IgD-negative memory B cell (primary cell): ENCODE data around the gene ELAVL3. TPM values are rescaled to one million over a fixed set of nuclear protein-coding genes. Genes with fewer than 3 reads are reported as not detected.
"Not testable (repeated sequence)": the region's sequence is repeated elsewhere in the genome, so short reads cannot be mapped to it uniquely, and the experiment has no call there.

Source experiments
- H3K27ac Mint-ChIP-seq, 3 donors: one replicate each; pipeline ENCODE4 v1.8.0; 2020 to 2022; ENCODE audit warnings: mild to moderate bottlenecking in 3 of 3, mixed read lengths in 3 of 3, moderate library complexity in 1 of 3
- H3K27me3 Mint-ChIP-seq: one replicate; pipeline ENCODE4 v1.8.0; 2021; ENCODE audit warnings: mixed read lengths
- H3K36me3 Mint-ChIP-seq: one replicate; pipeline ENCODE4 v1.8.0; 2020; ENCODE audit warnings: mild to moderate bottlenecking, mixed read lengths
- H3K4me1 Mint-ChIP-seq, 3 donors: one replicate each; pipeline ENCODE4 v1.8.0; 2020 to 2022; ENCODE audit warnings: mixed read lengths in 3 of 3, mild to moderate bottlenecking in 1 of 3
- H3K4me3 Mint-ChIP-seq, 4 donors: one replicate each; pipeline ENCODE4 v1.8.0; 2020 to 2022; ENCODE audit warnings: mild to moderate bottlenecking in 4 of 4, mixed read lengths in 4 of 4, moderate library complexity in 3 of 4
- H3K9me3 Mint-ChIP-seq, 3 donors: one replicate each; pipeline ENCODE4 v1.8.0; 2020 to 2021; ENCODE audit warnings: mixed read lengths in 3 of 3, mild to moderate bottlenecking in 1 of 3
- polyA plus RNA-seq: library from polyadenylated mRNA; unstranded; fragments of 300-500 nt; fragmentation: Illumina TruSeq; gene quantifications from one replicate; pipeline ENCODE4 v1.2.3, GENCODE V29; 2021

Gene ELAVL3
- polyA plus RNA-seq, 1 donor from 2014 or later: not detected

DNA sequence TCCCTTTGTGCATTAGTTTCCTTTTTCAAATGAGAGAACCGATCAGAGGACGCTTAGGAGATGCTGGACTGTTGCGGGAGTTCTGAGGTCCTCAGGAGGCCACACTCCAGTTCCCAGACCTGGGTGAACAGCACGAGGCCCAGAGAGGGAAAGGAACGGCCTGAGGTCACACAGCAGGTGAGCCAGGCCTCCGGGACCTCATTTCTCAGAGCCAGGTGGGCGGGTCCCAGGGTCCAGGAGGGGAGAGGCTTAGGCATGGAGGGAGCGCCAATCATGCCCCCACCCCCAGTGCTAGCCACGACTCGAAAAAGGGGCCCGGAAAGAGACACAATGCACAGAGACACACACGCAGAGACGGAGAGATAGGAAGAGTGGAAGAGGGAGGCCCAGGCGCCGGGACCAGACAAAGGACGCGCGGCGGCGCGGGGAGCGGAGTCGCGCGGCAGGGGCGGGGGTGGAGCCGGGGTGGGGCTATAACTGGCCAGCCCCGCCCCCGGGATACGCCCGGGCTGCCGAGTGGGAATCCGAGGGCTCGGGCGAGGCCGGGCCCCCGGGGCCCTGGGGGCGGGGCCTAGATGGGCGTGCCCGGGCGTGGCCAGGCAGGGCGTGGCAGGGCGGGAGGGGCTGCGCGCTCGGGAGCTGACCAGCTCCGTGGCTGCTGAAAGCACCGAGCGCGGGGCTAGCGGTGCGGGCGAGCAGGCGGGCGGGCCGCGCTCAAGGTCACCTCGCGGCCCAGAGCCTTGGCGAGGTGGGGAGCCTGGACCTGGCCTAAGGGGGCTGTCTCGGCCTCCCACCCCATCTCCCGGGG is 1.6 kb downstream of the ELAVL3 start:
- no peaks in the 10 kb centered on the region for H3K36me3 Mint-ChIP-seq
- peak overlapping the region in 1 of 3 donors; percentile 7 for H3K27ac Mint-ChIP-seq

DNA sequence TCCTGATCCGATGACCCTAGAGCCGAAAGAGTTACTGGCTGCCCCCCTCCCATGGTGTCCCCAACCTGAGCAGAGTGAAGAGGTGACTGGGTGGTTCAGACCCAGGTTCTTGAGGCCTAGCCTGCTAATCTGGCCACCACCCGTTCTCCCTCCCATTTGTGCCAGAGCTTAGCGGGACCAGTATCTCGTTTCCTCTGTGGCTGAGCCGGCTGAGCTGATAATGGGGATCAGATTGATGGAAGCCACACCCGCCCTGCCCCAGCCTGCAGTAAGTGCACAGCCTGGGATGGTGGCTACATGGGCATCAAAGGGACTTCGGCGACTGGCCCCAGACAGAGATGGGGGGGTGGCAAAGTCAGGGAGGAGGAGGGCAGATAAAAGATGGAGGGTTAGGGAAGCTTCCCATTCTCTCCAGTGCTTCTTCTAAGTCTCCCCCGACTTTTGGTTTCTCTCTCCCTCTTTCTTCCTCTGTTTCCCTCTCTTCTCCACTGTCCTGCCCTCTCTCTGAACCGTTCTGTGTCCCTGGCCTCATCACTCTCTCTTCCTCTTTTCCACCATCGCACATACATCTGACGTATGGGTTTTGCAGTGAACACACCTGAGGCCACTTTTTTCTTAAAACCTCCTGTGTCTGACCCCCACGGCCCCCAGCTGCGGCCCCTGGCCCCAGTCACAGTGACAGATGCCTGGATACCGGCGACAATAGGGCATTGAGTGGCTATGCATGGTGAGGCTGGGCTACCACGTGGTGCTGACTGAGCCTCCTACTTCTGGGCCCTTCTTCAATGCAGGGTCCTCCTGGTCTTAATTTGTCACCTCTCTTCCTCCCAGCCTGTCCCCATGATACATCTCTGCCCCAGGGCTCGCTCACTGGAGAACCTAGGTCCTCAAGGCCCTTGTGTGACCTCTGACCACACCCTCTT is 2.4 kb downstream of the ELAVL3 start:
- peak overlapping the region in 1 of 4 donors; percentile 6 for H3K4me3 Mint-ChIP-seq
- peaks cover 0 to 2% (median 0%) of the 10 kb centered on the region in 3 donors for H3K9me3 Mint-ChIP-seq
- no peaks in the 10 kb centered on the region for H3K36me3 Mint-ChIP-seq
- peaks cover 4 to 12% (median 9%) of the 10 kb centered on the region in 3 donors for H3K4me1 Mint-ChIP-seq
- peaks cover 24% of the 10 kb centered on the region for H3K27me3 Mint-ChIP-seq
- H3K27ac Mint-ChIP-seq: peak overlapping the region in 1 of 3 donors; percentile 7

More for the DNA sequence above, 1.6 kb downstream of the ELAVL3 start:
- H3K27me3 Mint-ChIP-seq: peaks cover 25% of the 10 kb centered on the region
- peak overlapping the region in 1 of 4 donors; percentile 91 for H3K4me3 Mint-ChIP-seq
- no peaks in the 10 kb centered on the region for H3K9me3 Mint-ChIP-seq
- H3K4me1 Mint-ChIP-seq: peaks cover 4 to 12% (median 9%) of the 10 kb centered on the region in 3 donors

DNA sequence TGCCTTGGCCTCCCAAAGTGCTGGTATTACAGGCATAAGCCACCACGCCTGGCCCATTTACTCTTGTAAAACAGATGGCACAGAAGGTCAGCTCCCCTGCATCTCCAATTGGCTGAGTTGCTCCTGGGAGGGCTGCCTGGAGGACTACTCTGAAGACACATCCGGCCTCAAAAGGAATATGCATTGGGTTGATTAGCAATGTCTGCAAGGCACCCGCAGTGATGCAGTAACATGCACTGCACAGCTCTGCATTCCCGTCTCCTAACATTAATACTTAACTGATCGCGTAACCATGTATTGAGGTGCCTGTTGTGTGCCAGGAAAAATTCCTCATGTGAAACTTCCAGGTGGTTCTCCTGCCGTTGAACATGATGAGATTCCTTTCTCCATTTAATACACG is 5.0 kb downstream of the ELAVL3 start:
- H3K36me3 Mint-ChIP-seq: no peaks in the 10 kb centered on the region
- peaks cover 0 to 2% (median 0%) of the 10 kb centered on the region in 3 donors for H3K9me3 Mint-ChIP-seq
- H3K4me3 Mint-ChIP-seq: no peak overlapping the region
- peaks cover 0 to 5% (median 3%) of the 10 kb centered on the region in 3 donors for H3K4me1 Mint-ChIP-seq
- H3K27ac Mint-ChIP-seq: peak overlapping the region in 1 of 3 donors; percentile 37
- H3K27me3 Mint-ChIP-seq: peaks cover 15% of the 10 kb centered on the region

DNA sequence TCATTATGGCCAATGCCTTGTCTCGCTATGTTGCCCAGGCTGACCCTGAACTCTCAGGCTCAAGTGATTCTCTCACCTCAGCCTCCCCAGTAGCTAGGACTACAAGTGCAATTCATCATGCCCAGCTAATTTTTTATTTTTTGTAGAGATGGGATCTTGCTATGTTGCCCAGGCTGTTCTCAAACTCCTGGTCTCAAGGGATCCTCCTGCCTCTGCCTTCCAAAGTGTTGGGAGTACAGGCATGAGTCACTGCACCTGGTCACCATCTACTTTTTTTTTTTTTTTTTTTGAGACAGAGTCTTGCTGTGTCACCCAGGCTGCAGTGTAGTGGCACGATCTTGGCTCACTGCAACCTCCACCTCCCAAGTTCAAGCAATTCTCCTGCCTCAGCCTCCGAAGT is 5.5 kb downstream of the ELAVL3 start:
- H3K4me1 Mint-ChIP-seq, H3K27ac Mint-ChIP-seq, H3K4me3 Mint-ChIP-seq, H3K36me3 Mint-ChIP-seq, H3K9me3 Mint-ChIP-seq: not testable (repeated sequence)
- peaks cover 15% of the 10 kb centered on the region for H3K27me3 Mint-ChIP-seq

DNA sequence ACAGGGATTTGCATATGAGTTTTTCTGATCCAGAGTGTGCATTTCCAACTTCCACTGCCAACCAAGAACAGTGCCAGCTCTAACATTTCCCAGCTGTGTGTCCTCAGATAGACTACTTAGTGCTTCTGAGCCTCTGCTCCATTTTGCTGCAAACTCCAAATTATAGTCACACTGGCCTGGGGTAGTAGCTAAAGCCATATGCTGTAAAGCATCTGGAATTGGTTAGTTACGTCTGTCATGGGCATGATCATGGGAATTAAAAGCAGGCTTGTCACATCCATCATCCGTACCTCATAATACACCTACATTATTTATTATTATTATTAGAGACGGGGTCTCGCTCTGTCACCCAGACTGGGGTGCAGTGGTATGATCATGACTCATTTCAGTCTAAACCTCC is 7.1 kb downstream of the ELAVL3 start:
- Mint-ChIP-seq H3K27ac (no peak overlapping the region), H3K9me3 (peaks cover 0 to 2% (median 0%) of the 10 kb centered on the region in 3 donors), H3K4me3 (no peak overlapping the region), H3K36me3 (no peaks in the 10 kb centered on the region), H3K4me1 (peaks cover 0 to 3% (median 2%) of the 10 kb centered on the region in 3 donors), H3K27me3 (peaks cover 9% of the 10 kb centered on the region)

DNA sequence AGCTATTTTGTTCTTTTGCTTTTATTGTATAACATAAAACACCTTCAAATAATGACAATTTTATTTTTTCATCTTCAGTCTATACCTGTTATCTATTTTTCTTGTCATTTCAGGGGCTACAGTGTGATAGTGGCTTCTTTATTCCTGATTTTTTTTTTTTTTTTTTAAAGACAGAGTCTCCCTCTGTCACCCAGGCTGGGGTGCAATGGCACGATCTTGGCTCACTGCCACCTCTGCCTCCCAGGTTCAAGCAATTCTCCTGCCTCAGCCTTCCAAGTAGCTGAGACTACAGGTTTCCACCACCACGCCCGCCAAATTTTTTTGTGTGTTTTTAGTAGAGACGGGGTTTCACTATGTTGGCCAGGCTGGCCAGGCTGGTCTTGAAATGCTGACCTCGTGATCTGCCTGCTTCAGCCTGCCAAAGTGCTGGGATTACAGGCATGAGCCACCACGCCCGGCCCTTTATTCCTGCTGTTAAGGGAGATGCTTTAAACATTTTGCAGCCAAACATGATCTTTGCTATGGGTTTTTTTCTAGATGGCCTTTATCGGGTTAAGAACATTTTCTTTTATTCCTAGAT is 12.5 kb downstream of the ELAVL3 start:
- H3K9me3 Mint-ChIP-seq, H3K4me1 Mint-ChIP-seq, H3K36me3 Mint-ChIP-seq, H3K27me3 Mint-ChIP-seq, H3K4me3 Mint-ChIP-seq: not testable (repeated sequence)
- H3K27ac Mint-ChIP-seq: peak overlapping the region in 1 of 3 donors; percentile 39

DNA sequence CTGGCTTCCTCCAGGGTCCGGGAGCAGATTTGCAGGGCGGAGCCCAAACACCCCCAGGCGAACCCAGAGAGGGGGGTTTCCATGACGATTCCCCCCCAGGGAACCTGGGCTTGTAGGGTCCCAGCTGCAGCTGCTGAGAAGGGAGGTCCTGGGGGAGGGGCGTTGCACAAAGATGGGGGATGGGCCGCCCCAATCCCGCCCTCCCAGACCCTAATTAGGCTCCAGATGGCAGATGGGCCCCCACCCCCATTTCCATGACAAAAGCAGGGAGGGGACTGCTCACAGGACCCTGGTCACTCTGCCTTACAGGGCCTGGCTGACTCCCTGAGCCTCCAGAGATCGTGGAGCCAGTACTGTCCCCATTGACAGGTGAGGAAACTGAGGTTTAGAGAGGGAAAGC is 15.2 kb downstream of the ELAVL3 start:
- no peaks in the 10 kb centered on the region for H3K36me3 Mint-ChIP-seq
- peaks cover 0 to 1% (median 0%) of the 10 kb centered on the region in 3 donors for H3K4me1 Mint-ChIP-seq
- no peak overlapping the region for H3K27ac Mint-ChIP-seq
- peaks cover 0 to under 1% (median 0%) of the 10 kb centered on the region in 3 donors for H3K9me3 Mint-ChIP-seq
- H3K27me3 Mint-ChIP-seq: peaks cover 2% of the 10 kb centered on the region
- H3K4me3 Mint-ChIP-seq: no peak overlapping the region

DNA sequence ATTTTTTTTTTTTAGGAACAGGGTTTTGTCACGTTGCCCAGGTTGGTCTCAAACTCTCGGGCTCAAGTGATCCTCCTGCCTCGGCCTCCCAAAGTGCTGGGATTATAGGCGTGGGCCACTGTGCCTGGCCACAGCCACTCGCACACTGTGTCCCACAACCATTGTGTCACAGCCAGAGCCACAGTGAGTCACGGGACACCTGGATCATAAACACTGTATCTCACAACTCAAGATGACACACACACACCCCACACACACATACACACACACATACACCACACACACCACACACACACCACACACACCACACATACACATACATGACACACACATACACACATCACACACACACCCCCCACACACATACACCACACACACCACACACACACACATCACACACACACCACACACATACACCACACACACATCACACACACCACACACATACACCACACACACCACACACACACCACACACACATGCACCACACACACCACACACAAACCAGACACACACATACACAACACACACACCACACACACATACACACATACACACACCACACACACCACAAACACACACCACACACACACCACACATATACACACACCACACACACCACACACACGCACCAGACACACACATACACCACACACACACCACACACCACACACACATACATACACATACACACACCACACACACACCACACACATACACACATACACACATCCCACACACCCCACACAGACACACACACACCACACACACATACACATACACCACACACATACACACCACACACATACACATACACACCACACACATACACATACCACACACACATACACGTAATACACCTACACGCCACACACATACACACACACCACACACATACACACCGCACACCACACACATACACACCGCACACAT is 16.2 kb downstream of the ELAVL3 start:
- Mint-ChIP-seq H3K4me1 (peaks cover 0 to 1% (median 0%) of the 10 kb centered on the region in 3 donors), H3K9me3 (peaks cover 0 to 2% (median 0%) of the 10 kb centered on the region in 3 donors), H3K36me3 (no peaks in the 10 kb centered on the region), H3K27me3 (peaks cover 6% of the 10 kb centered on the region), H3K27ac (no peak overlapping the region), H3K4me3 (no peak overlapping the region)

DNA sequence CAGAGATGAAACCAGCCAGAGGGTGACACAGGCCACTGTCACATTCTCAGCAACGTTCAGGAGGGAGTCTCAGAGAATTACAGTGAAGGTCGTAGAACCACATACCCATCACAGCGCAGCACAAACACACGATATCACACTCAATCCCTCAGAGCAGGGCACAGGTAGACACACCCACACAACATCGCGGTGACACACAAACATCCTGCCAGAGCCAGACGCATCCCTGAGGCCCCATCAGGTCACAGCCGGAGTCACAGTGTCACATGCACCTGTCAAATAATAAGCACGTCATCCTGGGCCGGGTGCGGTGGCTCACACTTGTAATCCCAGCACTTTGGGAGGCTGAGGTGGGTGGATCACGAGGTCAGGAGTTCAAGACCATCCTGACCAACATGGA is 17.5 kb downstream of the ELAVL3 start:
- no peaks in the 10 kb centered on the region for H3K36me3 Mint-ChIP-seq
- peaks cover 8% of the 10 kb centered on the region for H3K27me3 Mint-ChIP-seq
- peaks cover 0 to 2% (median 0%) of the 10 kb centered on the region in 3 donors for H3K9me3 Mint-ChIP-seq
- H3K27ac Mint-ChIP-seq: no peak overlapping the region
- H3K4me1 Mint-ChIP-seq: peaks cover 0 to 1% (median 0%) of the 10 kb centered on the region in 3 donors
- H3K4me3 Mint-ChIP-seq: no peak overlapping the region

DNA sequence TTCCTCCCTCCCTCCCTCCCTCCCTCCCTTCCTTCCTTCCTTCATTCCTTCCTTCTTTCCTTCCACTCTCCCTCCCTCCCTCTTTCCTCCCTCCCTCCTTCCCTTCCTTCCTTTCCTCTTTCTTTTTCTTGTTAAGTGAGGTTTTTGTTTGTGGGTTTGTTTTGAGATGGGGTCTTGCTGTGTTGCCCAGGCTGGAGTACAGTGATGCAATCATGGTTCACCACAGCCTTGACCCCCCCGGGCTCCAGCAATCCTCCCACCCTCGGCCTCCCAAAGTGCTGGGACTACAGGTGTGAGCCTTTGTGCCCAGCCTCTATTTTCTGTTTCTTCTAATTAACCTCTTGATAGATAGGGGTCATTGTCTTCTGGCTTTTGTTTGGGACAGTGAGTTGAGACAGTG is 19.4 kb downstream of the ELAVL3 start:
- peaks cover 10% of the 10 kb centered on the region for H3K27me3 Mint-ChIP-seq
- no peaks in the 10 kb centered on the region for H3K36me3 Mint-ChIP-seq
- peaks cover 0 to 2% (median 0%) of the 10 kb centered on the region in 3 donors for H3K9me3 Mint-ChIP-seq
- H3K27ac Mint-ChIP-seq: no peak overlapping the region
- no peak overlapping the region for H3K4me3 Mint-ChIP-seq
- H3K4me1 Mint-ChIP-seq: peaks cover 0 to 1% (median 0%) of the 10 kb centered on the region in 3 donors

DNA sequence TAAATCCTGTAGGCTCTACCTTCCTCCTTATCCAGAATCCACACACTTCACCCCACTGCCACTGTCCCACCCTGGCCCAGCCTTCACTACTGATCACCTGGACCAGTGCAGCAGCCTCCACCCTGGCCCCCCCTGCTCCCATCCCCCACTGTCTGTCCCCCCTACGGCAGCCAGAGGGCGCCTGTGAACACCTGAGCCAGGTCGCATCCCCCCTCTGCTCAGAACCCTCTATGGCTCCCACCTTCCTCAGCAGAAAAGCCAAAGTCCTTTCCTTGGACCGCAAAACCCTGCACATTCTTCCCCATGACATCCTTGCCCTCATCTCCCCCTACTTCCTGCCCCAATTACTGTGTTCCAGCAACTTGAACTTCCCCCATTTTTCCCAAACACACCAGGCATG is 20.6 kb downstream of the ELAVL3 start:
- no peaks in the 10 kb centered on the region for H3K36me3 Mint-ChIP-seq
- peaks cover 0 to 1% (median 0%) of the 10 kb centered on the region in 3 donors for H3K4me1 Mint-ChIP-seq
- H3K27me3 Mint-ChIP-seq: peaks cover 10% of the 10 kb centered on the region
- H3K9me3 Mint-ChIP-seq: peaks cover 0 to 2% (median 0%) of the 10 kb centered on the region in 3 donors
- no peak overlapping the region for H3K4me3 Mint-ChIP-seq
- peak overlapping the region in 1 of 3 donors; percentile 27 for H3K27ac Mint-ChIP-seq

DNA sequence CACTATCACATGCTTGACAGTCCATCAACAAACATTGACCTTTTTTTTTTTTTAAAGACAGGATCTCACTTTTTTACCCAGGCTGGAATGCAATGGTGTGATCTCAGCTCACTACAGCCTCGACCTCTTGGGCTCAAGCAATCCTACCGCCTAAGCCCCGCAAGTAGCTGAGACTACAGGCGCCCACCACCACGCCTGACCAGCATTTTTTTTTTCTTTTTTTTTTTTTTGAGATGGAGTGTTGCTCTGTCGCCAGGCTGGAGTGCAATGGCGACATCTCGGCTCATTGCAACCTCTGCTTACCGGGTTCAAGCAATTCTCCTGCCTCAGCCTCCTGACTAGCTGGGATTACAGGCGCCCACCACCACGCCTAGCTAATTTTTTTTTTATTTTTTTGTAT is 21.9 kb downstream of the ELAVL3 start:
- H3K27me3 Mint-ChIP-seq: peaks cover 10% of the 10 kb centered on the region
- H3K36me3 Mint-ChIP-seq, H3K4me1 Mint-ChIP-seq, H3K9me3 Mint-ChIP-seq, H3K27ac Mint-ChIP-seq: not testable (repeated sequence)
- peak overlapping the region in 1 of 4 donors; percentile 39 for H3K4me3 Mint-ChIP-seq

DNA sequence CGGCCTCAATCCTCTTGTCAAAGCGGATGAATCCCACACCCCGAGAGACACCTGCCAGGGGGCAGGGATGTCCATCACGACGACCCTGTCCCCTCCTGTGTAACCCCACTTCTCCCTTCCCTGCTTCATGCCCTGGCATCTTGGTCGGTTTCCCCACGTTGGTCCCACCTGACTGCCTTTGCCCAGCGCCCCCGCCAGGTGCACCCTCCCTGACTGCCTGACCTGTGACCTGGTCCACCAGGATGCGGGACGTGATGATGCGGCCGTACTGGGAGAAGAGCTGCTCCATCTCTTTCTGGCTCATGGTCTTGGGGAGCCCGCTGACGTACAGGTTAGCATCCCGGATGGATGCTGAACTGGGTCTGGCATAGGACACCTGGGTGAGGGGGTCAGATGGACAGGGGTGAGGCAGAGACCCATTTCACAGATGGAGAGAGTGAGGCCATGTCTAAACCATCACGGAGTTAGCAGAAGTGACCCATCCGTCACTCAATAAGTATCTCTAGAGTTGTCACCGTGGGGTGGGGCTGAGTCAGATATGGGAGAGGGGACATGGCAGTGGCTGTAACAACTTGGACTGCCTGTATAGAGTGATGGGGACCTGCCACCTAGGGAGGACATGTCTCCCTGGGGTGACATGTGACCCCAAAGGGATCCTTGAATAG is 22.5 kb downstream of the ELAVL3 start:
- H3K4me3 Mint-ChIP-seq: no peak overlapping the region
- H3K9me3 Mint-ChIP-seq: peaks cover 0 to 2% (median 0%) of the 10 kb centered on the region in 3 donors
- H3K4me1 Mint-ChIP-seq: peaks cover 0 to 1% (median 0%) of the 10 kb centered on the region in 3 donors
- H3K27me3 Mint-ChIP-seq: peaks cover 10% of the 10 kb centered on the region
- H3K36me3 Mint-ChIP-seq: no peaks in the 10 kb centered on the region
- no peak overlapping the region for H3K27ac Mint-ChIP-seq
